Measurements from ENCODE around the gene FOXD2. TPM values are rescaled to one million over a fixed set of nuclear protein-coding genes. Genes with fewer than 3 reads are reported as not detected.

FOXD2 gene
- polyA plus RNA-seq, 2 donors = 0.01 TPM; not detected in 1

DNA sequence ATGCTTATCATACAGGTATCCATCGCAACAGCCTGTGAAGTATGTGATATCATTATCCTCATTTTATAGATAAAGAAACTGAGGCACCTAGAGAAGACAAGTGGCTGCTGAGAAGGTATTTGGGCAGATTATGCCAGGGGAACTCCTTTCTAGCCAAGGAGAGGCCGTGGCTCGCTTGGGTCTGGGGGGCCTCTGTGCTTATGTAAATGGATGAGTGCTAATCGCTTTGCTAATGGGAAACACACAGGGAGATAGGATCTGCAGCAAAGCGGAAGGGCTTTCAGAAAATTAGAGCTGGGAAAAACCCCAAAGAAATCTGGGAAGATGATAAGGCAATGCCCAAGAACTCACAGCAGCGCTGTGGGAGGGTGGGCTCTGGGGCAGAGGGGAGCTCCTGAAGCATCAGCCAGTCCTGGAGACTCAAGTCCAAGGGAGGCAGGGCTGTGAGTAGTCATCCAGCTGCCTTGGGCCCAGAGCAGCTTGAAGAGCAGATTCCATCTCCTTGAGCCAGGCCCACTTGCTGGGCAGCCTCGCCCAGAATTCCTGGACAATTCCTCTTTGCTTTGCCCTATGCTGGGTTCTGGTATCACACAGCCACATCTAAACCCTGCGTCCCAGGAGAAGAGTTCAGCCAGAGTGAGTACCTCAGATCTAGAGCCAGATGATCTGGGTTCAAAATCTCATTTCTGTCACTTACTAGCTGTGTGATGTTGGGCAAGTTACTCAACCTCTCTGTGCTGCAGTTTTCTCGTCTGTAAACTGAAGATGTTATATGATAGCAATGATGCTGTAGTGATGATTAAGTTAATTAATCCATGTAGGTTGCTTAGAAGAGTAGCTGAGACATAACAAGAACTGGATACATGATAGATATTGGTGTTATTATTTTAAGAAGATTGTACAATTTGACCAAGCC lies 36.7 kb downstream of the FOXD2 start:
- no peaks in the 10 kb centered on the region for H3K36me3 ChIP-seq (ENCODE audit: control insufficient read depth in 2 of 2, insufficient read depth in 2 of 2, low read length in 1 of 2)
- 72 to 76% methylated on average over 9 of the region's 9 CpGs for WGBS, 2 donors
- no peaks in the 10 kb centered on the region for H3K27me3 ChIP-seq (ENCODE audit: control insufficient read depth in 1 of 2, insufficient read depth in 2 of 2, low read length in 2 of 2)
- peaks cover 0 to 3% of the 10 kb centered on the region in 2 donors for H3K9me3 ChIP-seq (ENCODE audit: control insufficient read depth in 2 of 2, insufficient read depth in 1 of 2, low read depth in 1 of 2, low read length in 1 of 2)
- no peak overlapping the region for H3K27ac ChIP-seq (ENCODE audit: low read depth in 2 of 2, low read length in 1 of 2)
- H3K4me3 ChIP-seq (ENCODE audit: low read depth in 1 of 2, low read length in 2 of 2) = no peak overlapping the region
- H3K4me1 ChIP-seq (ENCODE audit: control insufficient read depth in 2 of 2, insufficient read depth in 2 of 2, low read length in 1 of 2) = peaks cover 0 to 6% of the 10 kb centered on the region in 2 donors

DNA sequence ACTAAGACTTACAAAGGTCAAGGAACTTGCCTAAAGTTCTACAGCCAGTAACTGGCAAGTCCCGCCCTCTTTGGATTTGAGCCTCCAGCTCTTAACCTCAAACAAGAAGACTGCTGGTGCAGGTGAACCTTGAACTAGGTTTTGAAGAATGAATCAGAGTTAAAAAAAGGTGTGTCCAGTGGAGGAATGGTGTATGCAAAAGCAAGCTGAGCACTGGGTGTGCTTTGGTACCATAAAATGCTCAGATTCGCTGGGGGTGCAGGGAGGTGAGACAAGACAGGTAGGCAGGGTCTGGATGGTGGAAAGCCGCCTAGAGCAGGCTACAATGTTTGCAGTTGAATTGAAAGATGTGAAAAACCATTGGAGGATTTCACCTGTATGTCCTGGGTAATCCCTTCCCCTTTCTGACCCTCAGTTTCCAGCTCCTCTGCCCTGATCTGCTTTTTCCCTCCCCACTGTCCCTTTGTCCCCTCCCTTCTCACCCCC lies 39.8 kb downstream of the FOXD2 start:
- Histone ChIP-seq H3K27ac (ENCODE audit: low read depth in 2 of 2, low read length in 1 of 2) (no peak overlapping the region), H3K4me3 (ENCODE audit: low read depth in 1 of 2, low read length in 2 of 2) (no peak overlapping the region), H3K9me3 (ENCODE audit: control insufficient read depth in 2 of 2, insufficient read depth in 1 of 2, low read depth in 1 of 2, low read length in 1 of 2) (no peaks in the 10 kb centered on the region), H3K4me1 (ENCODE audit: control insufficient read depth in 2 of 2, insufficient read depth in 2 of 2, low read length in 1 of 2) (peaks cover 0 to 6% of the 10 kb centered on the region in 2 donors), H3K27me3 (ENCODE audit: control insufficient read depth in 1 of 2, insufficient read depth in 2 of 2, low read length in 2 of 2) (no peaks in the 10 kb centered on the region), H3K36me3 (ENCODE audit: control insufficient read depth in 2 of 2, insufficient read depth in 2 of 2, low read length in 1 of 2) (no peaks in the 10 kb centered on the region)
- 86 to 92% methylated on average over 3 of the region's 3 CpGs for WGBS, 2 donors

DNA sequence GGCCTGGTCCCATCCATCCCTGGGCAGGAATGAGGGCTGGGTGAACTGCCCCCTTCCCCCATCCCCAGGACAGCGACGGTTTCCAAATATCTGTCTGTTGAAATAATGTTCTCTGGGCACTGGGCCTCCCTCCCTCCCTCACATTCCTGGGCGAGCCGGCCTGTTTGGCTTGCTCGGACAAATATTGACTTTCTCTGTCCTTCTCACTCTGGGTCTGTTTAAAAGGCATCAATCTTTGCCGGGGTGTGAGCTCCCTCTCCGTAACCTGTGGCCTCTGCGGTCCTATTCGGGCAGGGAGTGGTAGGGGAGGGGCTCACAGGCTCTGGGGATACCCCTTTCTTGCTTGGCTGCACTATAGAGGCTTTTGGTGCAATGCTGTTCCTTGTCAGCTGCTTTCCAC lies 40.2 kb downstream of the FOXD2 start:
- H3K4me3 ChIP-seq (ENCODE audit: low read depth in 1 of 2, low read length in 2 of 2) = no peak overlapping the region
- no peaks in the 10 kb centered on the region for H3K27me3 ChIP-seq (ENCODE audit: control insufficient read depth in 1 of 2, insufficient read depth in 2 of 2, low read length in 2 of 2)
- H3K36me3 ChIP-seq (ENCODE audit: control insufficient read depth in 2 of 2, insufficient read depth in 2 of 2, low read length in 1 of 2) = no peaks in the 10 kb centered on the region
- H3K9me3 ChIP-seq (ENCODE audit: control insufficient read depth in 2 of 2, insufficient read depth in 1 of 2, low read depth in 1 of 2, low read length in 1 of 2) = no peaks in the 10 kb centered on the region
- H3K27ac ChIP-seq (ENCODE audit: low read depth in 2 of 2, low read length in 1 of 2) = no peak overlapping the region
- WGBS, 2 donors = 26 to 29% methylated on average over 9 of the region's 9 CpGs
- H3K4me1 ChIP-seq (ENCODE audit: control insufficient read depth in 2 of 2, insufficient read depth in 2 of 2, low read length in 1 of 2) = peaks cover 0 to 6% of the 10 kb centered on the region in 2 donors

DNA sequence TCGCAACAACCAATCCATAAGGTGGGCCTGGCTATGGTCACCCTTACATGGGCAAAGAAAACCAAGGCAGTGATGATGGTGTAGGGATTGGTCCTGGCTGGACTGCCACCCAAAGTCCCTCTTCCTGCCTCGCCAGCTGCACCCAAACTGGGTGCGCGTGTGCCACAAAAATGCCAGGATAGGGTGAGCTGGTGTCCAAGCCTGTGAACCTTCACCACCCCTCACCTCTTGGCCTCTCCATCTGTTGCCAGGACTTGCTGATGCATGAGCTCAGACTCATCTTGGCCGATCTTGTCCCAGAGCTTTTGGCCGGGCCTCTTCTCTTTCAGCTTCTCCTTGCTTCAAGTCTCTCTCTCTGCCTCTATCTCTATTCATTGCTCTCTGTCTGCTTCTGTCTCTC lies 41.8 kb downstream of the FOXD2 start:
- Histone ChIP-seq H3K27ac (ENCODE audit: low read depth in 2 of 2, low read length in 1 of 2) (no peak overlapping the region), H3K4me1 (ENCODE audit: control insufficient read depth in 2 of 2, insufficient read depth in 2 of 2, low read length in 1 of 2) (peaks cover 0 to 6% of the 10 kb centered on the region in 2 donors), H3K9me3 (ENCODE audit: control insufficient read depth in 2 of 2, insufficient read depth in 1 of 2, low read depth in 1 of 2, low read length in 1 of 2) (no peaks in the 10 kb centered on the region), H3K4me3 (ENCODE audit: low read depth in 1 of 2, low read length in 2 of 2) (no peak overlapping the region), H3K36me3 (ENCODE audit: control insufficient read depth in 2 of 2, insufficient read depth in 2 of 2, low read length in 1 of 2) (no peaks in the 10 kb centered on the region), H3K27me3 (ENCODE audit: control insufficient read depth in 1 of 2, insufficient read depth in 2 of 2, low read length in 2 of 2) (no peaks in the 10 kb centered on the region)
- WGBS, 2 donors = 78 to 83% methylated on average over 6 of the region's 6 CpGs

DNA sequence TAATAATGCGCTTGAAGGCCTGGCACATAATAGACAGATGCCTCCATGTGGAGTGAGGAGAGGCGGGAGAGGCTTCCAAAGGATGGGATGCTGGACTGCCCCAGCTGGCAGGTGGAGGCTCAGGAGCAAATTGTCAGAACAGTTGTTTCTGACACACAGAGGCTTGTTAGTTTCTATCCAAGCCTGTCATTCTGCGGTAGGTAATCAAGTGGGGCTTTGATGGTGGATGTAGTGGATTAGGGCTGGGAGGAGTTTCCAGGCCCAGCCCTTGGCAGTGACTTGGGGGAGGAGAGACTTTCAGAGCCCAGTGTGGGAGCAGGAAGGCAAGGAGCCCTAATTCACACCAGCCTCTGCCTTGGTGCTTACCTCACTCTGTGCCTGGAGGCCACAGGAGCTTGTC lies 44.1 kb downstream of the FOXD2 start:
- no peak overlapping the region for H3K4me3 ChIP-seq (ENCODE audit: low read depth in 1 of 2, low read length in 2 of 2)
- WGBS, 2 donors = 76 to 78% methylated on average over 3 of the region's 3 CpGs
- no peaks in the 10 kb centered on the region for H3K36me3 ChIP-seq (ENCODE audit: control insufficient read depth in 2 of 2, insufficient read depth in 2 of 2, low read length in 1 of 2)
- peaks cover 0 to 6% of the 10 kb centered on the region in 2 donors for H3K4me1 ChIP-seq (ENCODE audit: control insufficient read depth in 2 of 2, insufficient read depth in 2 of 2, low read length in 1 of 2)
- no peaks in the 10 kb centered on the region for H3K9me3 ChIP-seq (ENCODE audit: control insufficient read depth in 2 of 2, insufficient read depth in 1 of 2, low read depth in 1 of 2, low read length in 1 of 2)
- H3K27me3 ChIP-seq (ENCODE audit: control insufficient read depth in 1 of 2, insufficient read depth in 2 of 2, low read length in 2 of 2) = no peaks in the 10 kb centered on the region
- no peak overlapping the region for H3K27ac ChIP-seq (ENCODE audit: low read depth in 2 of 2, low read length in 1 of 2)

DNA sequence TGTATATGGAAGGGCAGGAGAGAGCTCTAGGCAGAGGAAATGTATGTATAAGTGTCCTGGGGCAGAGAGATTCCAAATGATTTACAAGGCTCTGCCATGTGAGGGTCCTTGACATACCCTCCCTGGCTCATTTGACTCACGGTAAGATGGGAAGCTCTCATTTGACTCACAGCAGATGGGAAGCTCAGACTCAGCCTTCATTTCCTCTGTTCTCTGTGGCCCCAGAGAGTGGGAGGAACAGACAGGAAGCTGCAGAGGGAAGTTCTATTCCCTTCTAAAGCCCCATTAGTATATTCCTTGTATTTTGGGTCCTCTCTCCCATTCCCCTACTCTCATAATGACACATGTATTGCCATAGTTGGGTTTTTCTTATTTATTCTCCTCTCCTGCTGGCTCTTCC lies 44.9 kb downstream of the FOXD2 start:
- Histone ChIP-seq H3K9me3 (ENCODE audit: control insufficient read depth in 2 of 2, insufficient read depth in 1 of 2, low read depth in 1 of 2, low read length in 1 of 2) (no peaks in the 10 kb centered on the region), H3K4me1 (ENCODE audit: control insufficient read depth in 2 of 2, insufficient read depth in 2 of 2, low read length in 1 of 2) (peaks cover 0 to 6% of the 10 kb centered on the region in 2 donors), H3K27ac (ENCODE audit: low read depth in 2 of 2, low read length in 1 of 2) (no peak overlapping the region), H3K36me3 (ENCODE audit: control insufficient read depth in 2 of 2, insufficient read depth in 2 of 2, low read length in 1 of 2) (no peaks in the 10 kb centered on the region), H3K4me3 (ENCODE audit: low read depth in 1 of 2, low read length in 2 of 2) (no peak overlapping the region), H3K27me3 (ENCODE audit: control insufficient read depth in 1 of 2, insufficient read depth in 2 of 2, low read length in 2 of 2) (no peaks in the 10 kb centered on the region)
- 68 to 75% methylated on average over 1 of the region's 1 CpG for WGBS, 2 donors

DNA sequence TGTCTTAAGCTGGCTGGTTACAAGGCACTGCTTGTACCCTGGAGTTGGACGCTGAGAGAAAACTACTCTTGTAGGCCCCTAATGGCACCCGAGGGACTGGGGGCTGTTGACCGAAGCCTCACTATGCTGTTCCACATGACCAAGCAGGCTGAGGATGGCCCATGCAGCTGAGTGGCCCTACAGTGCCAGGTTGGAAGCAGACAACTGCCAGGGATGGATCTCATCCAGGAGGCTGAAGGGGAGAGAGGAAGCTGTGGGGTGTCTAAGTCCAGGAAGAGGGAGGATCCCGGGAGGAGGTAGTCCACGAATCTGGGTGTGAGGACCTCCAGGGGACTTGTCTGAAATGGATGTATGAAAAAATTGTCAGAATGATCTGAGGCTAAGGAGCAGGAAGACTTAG lies 45.8 kb downstream of the FOXD2 start:
- H3K27ac ChIP-seq (ENCODE audit: low read depth in 2 of 2, low read length in 1 of 2) = no peak overlapping the region
- 92 to 93% methylated on average over 5 of the region's 5 CpGs for WGBS, 2 donors
- no peaks in the 10 kb centered on the region for H3K4me1 ChIP-seq (ENCODE audit: control insufficient read depth in 2 of 2, insufficient read depth in 2 of 2, low read length in 1 of 2)
- no peak overlapping the region for H3K4me3 ChIP-seq (ENCODE audit: low read depth in 1 of 2, low read length in 2 of 2)
- no peaks in the 10 kb centered on the region for H3K9me3 ChIP-seq (ENCODE audit: control insufficient read depth in 2 of 2, insufficient read depth in 1 of 2, low read depth in 1 of 2, low read length in 1 of 2)
- no peaks in the 10 kb centered on the region for H3K27me3 ChIP-seq (ENCODE audit: control insufficient read depth in 1 of 2, insufficient read depth in 2 of 2, low read length in 2 of 2)
- no peaks in the 10 kb centered on the region for H3K36me3 ChIP-seq (ENCODE audit: control insufficient read depth in 2 of 2, insufficient read depth in 2 of 2, low read length in 1 of 2)

DNA sequence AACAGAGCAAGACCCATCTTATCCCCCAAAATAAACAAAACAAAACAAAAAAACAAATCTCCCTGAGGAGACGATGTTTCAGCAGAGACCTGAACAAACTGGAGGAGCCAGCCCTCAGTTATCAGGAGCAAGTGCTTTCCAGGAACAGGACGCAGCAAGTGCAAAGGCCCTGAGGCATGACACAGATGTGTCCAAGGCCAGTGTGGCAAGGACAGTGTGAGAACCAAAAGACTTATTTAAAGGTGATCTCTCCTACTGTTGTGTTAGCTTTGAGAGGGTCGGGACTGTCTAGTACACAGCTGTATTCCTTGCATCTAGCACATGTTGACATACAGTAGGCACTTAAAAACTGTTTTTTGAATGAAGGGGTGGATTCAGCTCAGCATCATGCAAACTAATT lies 48.0 kb downstream of the FOXD2 start:
- no peak overlapping the region for H3K4me3 ChIP-seq (ENCODE audit: low read depth in 1 of 2, low read length in 2 of 2)
- H3K4me1 ChIP-seq (ENCODE audit: control insufficient read depth in 2 of 2, insufficient read depth in 2 of 2, low read length in 1 of 2) = no peaks in the 10 kb centered on the region
- H3K9me3 ChIP-seq (ENCODE audit: control insufficient read depth in 2 of 2, insufficient read depth in 1 of 2, low read depth in 1 of 2, low read length in 1 of 2) = no peaks in the 10 kb centered on the region
- 81 to 84% methylated on average over 3 of the region's 3 CpGs for WGBS, 2 donors
- H3K36me3 ChIP-seq (ENCODE audit: control insufficient read depth in 2 of 2, insufficient read depth in 2 of 2, low read length in 1 of 2) = no peaks in the 10 kb centered on the region
- H3K27ac ChIP-seq (ENCODE audit: low read depth in 2 of 2, low read length in 1 of 2) = no peak overlapping the region
- H3K27me3 ChIP-seq (ENCODE audit: control insufficient read depth in 1 of 2, insufficient read depth in 2 of 2, low read length in 2 of 2) = peaks cover 0 to 2% of the 10 kb centered on the region in 2 donors

DNA sequence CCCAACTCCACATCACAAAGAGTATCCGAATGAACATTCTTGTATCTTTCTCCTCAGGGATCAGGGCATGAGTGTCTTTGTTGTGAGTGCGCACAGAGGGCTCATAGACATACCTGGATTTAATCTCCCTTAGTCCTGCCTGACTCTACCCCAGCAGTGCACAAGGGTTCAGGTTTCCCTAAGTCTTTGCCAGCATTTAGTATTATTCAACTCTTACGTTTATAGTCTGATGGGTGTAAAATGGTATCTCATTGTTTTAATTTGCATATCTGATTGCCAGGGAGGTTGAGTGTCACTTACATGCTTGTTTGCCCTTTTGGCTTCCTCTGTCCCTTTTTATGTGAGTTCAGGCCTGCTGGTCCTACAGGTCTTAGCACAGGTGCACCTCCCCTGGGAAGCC lies 49.5 kb downstream of the FOXD2 start:
- 92 to 97% methylated on average over 3 of the region's 3 CpGs for WGBS, 2 donors
- H3K36me3 ChIP-seq (ENCODE audit: control insufficient read depth in 2 of 2, insufficient read depth in 2 of 2, low read length in 1 of 2) = no peaks in the 10 kb centered on the region
- H3K4me1 ChIP-seq (ENCODE audit: control insufficient read depth in 2 of 2, insufficient read depth in 2 of 2, low read length in 1 of 2) = no peaks in the 10 kb centered on the region
- no peaks in the 10 kb centered on the region for H3K9me3 ChIP-seq (ENCODE audit: control insufficient read depth in 2 of 2, insufficient read depth in 1 of 2, low read depth in 1 of 2, low read length in 1 of 2)
- H3K4me3 ChIP-seq (ENCODE audit: low read depth in 1 of 2, low read length in 2 of 2) = no peak overlapping the region
- no peak overlapping the region for H3K27ac ChIP-seq (ENCODE audit: low read depth in 2 of 2, low read length in 1 of 2)
- H3K27me3 ChIP-seq (ENCODE audit: control insufficient read depth in 1 of 2, insufficient read depth in 2 of 2, low read length in 2 of 2) = peaks cover 0 to 2% of the 10 kb centered on the region in 2 donors
